T-helper 2 cell treated with Interferon-gamma antibody and Interleukin-4, amounts not matched to agents 5 μg/mL and 100 μg/mL, for 36 hours (primary cell): Measurements from ENCODE around the gene SERPINC1.
"Not testable (repeated sequence)": the region's sequence is repeated elsewhere in the genome, so short reads cannot be mapped to it uniquely, and the experiment has no call there.

ENCODE experiments used
- DNase-seq: peaks from one replicate; pipeline ENCODE4 v3.0.0; 2021; ENCODE audit warnings: low spot score
- H3K27ac Mint-ChIP-seq: one replicate; pipeline ENCODE4 v1.8.0; 2021; ENCODE audit warnings: mild to moderate bottlenecking, mixed read lengths
- H3K27me3 Mint-ChIP-seq: one replicate; pipeline ENCODE4 v1.8.0; 2021; ENCODE audit warnings: low read depth, mixed read lengths
- H3K36me3 Mint-ChIP-seq: one replicate; pipeline ENCODE4 v1.8.0; 2021; ENCODE audit warnings: low read depth, mixed read lengths
- H3K4me1 Mint-ChIP-seq: one replicate; pipeline ENCODE4 v1.8.0; 2021; ENCODE audit warnings: low read depth, mixed read lengths
- H3K4me3 Mint-ChIP-seq: one replicate; pipeline ENCODE4 v1.8.0; 2022; ENCODE audit warnings: mild to moderate bottlenecking, moderate library complexity, mixed read lengths
- H3K9me3 Mint-ChIP-seq: one replicate; pipeline ENCODE4 v1.8.0; 2021; ENCODE audit warnings: mixed read lengths

SERPINC1 gene

DNA sequence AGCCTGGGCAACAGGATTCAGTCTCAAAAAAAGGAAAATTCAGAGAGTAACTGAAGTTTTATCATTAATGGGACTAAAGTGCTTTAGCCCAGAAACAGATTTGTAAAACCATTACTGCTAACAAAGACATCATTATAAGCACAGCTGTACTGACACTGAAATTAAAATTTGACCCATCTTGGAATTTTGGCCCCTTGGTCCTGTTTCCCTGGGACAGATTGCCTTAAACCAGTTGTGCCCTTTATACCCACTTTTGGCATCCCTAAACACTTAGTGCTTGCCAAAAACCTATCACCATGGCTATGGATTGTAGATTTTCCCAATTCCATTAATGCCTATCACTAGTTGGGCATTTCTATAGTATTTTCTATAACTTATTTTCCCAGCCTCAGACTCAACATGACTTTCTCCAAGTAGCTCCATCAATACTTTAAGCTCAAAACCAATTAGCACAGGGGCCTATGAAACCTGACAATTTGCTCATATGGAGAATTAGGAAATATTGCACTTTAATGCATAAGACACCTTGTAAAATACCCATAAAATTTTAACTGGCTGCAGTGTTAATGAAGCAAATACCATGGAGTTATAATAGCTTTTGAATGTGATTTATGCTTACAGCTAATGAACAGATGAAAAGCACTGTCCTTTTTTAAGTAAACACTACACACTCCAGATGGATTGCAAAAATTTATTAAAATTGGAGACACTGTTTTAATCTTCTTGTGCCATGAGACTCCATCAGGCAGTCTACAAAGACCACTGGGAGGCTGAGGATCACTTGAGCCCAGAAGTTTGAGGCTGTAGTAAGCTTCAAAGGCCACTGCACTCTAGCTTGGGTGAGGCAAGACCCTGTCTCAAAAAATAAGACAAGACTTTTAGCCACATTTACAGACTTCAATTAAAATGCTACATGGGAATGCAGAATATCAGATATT is 53.6 kb downstream of the SERPINC1 start:
- Mint-ChIP-seq H3K27ac (peak overlapping the region; percentile 36), H3K4me1 (peaks cover 24% of the 10 kb centered on the region), H3K4me3 (peak overlapping the region; percentile 98), H3K9me3 (no peaks in the 10 kb centered on the region), H3K36me3 (peaks cover 56% of the 10 kb centered on the region), H3K27me3 (no peaks in the 10 kb centered on the region)
- no peak for DNase-seq

DNA sequence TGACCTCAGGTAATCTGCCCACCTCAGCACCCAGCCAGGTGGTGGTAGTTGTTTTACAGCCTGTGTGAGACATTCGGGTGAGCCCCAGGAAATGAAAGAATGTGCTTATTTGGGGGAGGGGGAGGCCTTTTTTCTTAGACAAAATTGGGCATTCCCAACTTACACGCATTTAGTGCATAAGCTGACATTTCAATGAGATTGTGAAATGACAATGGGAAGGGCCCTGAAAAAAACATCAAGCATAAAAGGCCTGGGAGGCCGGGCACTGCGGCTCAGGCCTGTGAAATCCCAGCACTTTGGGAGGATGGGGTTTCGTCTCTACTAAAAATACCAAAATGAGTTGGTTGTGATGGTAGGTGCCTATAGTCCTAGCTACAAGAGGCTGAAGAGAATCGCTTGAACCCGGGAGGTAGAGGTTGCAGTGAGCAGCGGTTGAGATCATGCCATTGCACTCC is 54.3 kb downstream of the SERPINC1 start:
- H3K27ac Mint-ChIP-seq, result peak overlapping the region; percentile 45
- peaks cover 24% of the 10 kb centered on the region for H3K4me1 Mint-ChIP-seq
- H3K4me3 Mint-ChIP-seq, result no peak overlapping the region
- no peaks in the 10 kb centered on the region for H3K9me3 Mint-ChIP-seq
- peaks cover 60% of the 10 kb centered on the region for H3K36me3 Mint-ChIP-seq
- no peaks in the 10 kb centered on the region for H3K27me3 Mint-ChIP-seq
- DNase-seq, result no peak

GRCh38 chr1:173862146-173862768 is 54.9 kb downstream of the SERPINC1 start:
- peaks cover 24% of the 10 kb centered on the region for H3K4me1 Mint-ChIP-seq
- DNase-seq, H3K4me3 Mint-ChIP-seq, H3K9me3 Mint-ChIP-seq, H3K27me3 Mint-ChIP-seq: not testable (repeated sequence)
- H3K36me3 Mint-ChIP-seq, result peaks cover 60% of the 10 kb centered on the region
- H3K27ac Mint-ChIP-seq, result peak overlapping the region; percentile 45

DNA sequence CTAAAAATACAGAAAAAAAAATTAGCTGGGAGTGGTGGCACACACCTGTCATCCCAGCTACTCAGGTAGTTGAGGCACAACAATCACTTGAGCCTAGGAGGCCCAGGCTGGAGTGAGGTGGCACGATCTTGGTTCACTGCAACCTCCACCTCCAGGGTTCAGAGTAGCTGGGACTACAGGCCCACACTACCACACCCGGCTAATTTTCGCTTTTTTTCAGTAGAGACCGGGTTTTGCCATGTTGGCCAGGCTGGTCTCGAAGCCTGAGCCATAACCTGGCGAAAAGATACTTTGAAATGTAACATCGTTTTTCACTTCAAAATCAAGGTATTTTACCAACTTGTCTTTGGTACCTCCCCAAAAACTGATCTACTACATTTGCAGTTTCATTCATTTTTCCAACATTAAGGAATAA is 55.4 kb downstream of the SERPINC1 start:
- peaks cover 24% of the 10 kb centered on the region for H3K4me1 Mint-ChIP-seq
- no peak for DNase-seq
- no peaks in the 10 kb centered on the region for H3K27me3 Mint-ChIP-seq
- no peaks in the 10 kb centered on the region for H3K9me3 Mint-ChIP-seq
- H3K4me3 Mint-ChIP-seq, result no peak overlapping the region
- H3K27ac Mint-ChIP-seq, result peak overlapping the region; percentile 36
- H3K36me3 Mint-ChIP-seq, result peaks cover 55% of the 10 kb centered on the region

DNA sequence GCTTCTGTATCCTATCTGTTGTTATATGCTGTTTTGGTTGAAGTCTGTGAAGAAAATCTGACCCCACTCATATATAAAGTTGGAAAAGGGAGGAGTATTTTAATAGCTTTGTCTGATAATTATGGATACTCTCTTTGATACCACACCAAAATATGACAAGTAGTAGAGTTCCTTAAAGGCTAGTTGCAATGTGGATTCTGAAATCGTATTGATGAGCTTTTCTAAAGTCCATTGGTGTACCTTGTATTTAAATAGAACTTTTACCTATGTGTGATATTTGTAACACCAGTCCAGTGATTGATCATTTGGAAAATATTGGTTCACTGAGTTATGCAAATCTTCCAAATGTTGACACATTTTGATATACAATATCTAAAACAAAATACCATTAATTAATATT is 57.1 kb downstream of the SERPINC1 start:
- peaks cover 50% of the 10 kb centered on the region for H3K36me3 Mint-ChIP-seq
- H3K9me3 Mint-ChIP-seq, result no peaks in the 10 kb centered on the region
- H3K27me3 Mint-ChIP-seq, result no peaks in the 10 kb centered on the region
- no peak overlapping the region for H3K4me3 Mint-ChIP-seq
- no peak for DNase-seq
- H3K4me1 Mint-ChIP-seq, result peaks cover 13% of the 10 kb centered on the region
- no peak overlapping the region for H3K27ac Mint-ChIP-seq

GRCh38 chr1:173859547-173859946 is 57.6 kb downstream of the SERPINC1 start:
- H3K27me3 Mint-ChIP-seq, H3K4me3 Mint-ChIP-seq, DNase-seq, H3K27ac Mint-ChIP-seq, H3K9me3 Mint-ChIP-seq: not testable (repeated sequence)
- H3K36me3 Mint-ChIP-seq, result peaks cover 48% of the 10 kb centered on the region
- peaks cover 11% of the 10 kb centered on the region for H3K4me1 Mint-ChIP-seq

GRCh38 chr1:173857363-173857917 is 59.7 kb downstream of the SERPINC1 start:
- Mint-ChIP-seq H3K36me3 (peaks cover 42% of the 10 kb centered on the region), H3K27me3 (no peaks in the 10 kb centered on the region), H3K27ac (peak overlapping the region; percentile 33), H3K4me3 (no peak overlapping the region), H3K9me3 (no peaks in the 10 kb centered on the region), H3K4me1 (no peaks in the 10 kb centered on the region)
- DNase-seq, result no peak

GRCh38 chr1:173856903-173857302 is 60.2 kb downstream of the SERPINC1 start:
- DNase-seq, result no peak
- Mint-ChIP-seq H3K9me3 (no peaks in the 10 kb centered on the region), H3K27me3 (no peaks in the 10 kb centered on the region), H3K36me3 (peaks cover 44% of the 10 kb centered on the region), H3K4me1 (no peaks in the 10 kb centered on the region), H3K27ac (no peak overlapping the region), H3K4me3 (no peak overlapping the region)

- Mint-ChIP-seq H3K4me3 (no peak overlapping the region), H3K9me3 (no peaks in the 10 kb centered on the region), H3K27me3 (no peaks in the 10 kb centered on the region), H3K27ac (no peak overlapping the region), H3K4me1 (no peaks in the 10 kb centered on the region), H3K36me3 (peaks cover 45% of the 10 kb centered on the region)
- DNase-seq, result no peak
Observed at GRCh38 chr1:173856014-173856413, 61.1 kb downstream of the SERPINC1 start.
